Cardiac septum (tissue), 1 donor: ENCODE data around the gene ZNF653. TPM values are rescaled to one million over a fixed set of nuclear protein-coding genes. Genes with fewer than 3 reads are reported as not detected.
"Not testable (repeated sequence)": the region's sequence is repeated elsewhere in the genome, so short reads cannot be mapped to it uniquely, and the experiment has no call there.

ENCODE experiments used
- DNase-seq: peaks from one replicate; pipeline ENCODE4 v3.0.0-alpha.2; 2020; ENCODE audit warnings: low spot score
- intact Hi-C: fragments of 100-400 bp; cut with DNase I; formaldehyde crosslinking; loops from one replicate; pipeline ENCODE4 v1.14.0; 2022
- total RNA-seq: library from RNA; stranded (reverse); fragmentation: NEBNext Ultra II Directional; extraction: Animal tissue kit (Norgen Biotek cat#: 25700); gene quantifications from one replicate; pipeline ENCODE4 v1.2.1, GENCODE V29; 2021
- donor health status: DM: no; HTN: no; CAD: no.

ZNF653 gene
- total RNA-seq, 1 donor from 2014 or later: 5.3 TPM

DNA sequence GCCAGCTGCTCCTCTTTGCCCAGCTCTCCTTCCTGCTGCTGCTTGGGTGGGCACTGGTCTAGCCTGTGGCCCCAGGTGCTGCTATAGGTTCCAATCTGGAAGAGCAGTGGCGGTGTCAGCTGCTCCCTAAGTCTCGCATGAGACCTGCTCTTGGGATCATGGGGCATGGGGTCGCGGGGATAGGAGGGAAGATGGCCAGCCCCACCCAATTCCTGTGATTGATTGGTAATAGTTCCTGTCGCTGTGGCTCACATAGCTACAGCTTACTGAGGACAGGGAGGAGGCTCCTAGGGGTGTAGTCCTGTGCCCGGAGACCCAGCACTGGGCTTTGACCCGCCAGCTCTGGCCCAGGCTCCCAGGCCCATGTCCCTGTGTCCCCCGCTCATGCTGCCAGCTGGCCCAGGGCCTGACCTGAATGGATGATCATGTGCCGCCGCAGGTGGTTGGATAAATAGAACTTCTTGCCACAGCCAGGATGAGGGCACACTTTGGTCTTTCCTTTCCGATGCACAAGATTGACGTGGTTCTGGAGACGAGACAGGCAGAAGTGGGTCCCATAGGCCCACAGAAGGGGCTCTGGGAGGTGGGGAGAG is 20.3 kb downstream of the ZNF653 start:
- intact Hi-C loops: no loop called here
- no peak for DNase-seq

GRCh38 chr19:11483366-11484111 is 22.1 kb downstream of the ZNF653 start:
- DNase-seq: no peak
- intact Hi-C loops: loop anchor here (2.0 to 5.0 kb wide), 2 partner anchors 101 to 347 kb away; partner anchors contain the start of gene EPOR

GRCh38 chr19:11482384-11483050 is 23.1 kb downstream of the ZNF653 start:
- DNase-seq: peak; percentile 89
- intact Hi-C loops: loop anchor here (2.0 to 5.0 kb wide), 2 partner anchors 100 to 346 kb away; partner anchors contain the start of gene EPOR

DNA sequence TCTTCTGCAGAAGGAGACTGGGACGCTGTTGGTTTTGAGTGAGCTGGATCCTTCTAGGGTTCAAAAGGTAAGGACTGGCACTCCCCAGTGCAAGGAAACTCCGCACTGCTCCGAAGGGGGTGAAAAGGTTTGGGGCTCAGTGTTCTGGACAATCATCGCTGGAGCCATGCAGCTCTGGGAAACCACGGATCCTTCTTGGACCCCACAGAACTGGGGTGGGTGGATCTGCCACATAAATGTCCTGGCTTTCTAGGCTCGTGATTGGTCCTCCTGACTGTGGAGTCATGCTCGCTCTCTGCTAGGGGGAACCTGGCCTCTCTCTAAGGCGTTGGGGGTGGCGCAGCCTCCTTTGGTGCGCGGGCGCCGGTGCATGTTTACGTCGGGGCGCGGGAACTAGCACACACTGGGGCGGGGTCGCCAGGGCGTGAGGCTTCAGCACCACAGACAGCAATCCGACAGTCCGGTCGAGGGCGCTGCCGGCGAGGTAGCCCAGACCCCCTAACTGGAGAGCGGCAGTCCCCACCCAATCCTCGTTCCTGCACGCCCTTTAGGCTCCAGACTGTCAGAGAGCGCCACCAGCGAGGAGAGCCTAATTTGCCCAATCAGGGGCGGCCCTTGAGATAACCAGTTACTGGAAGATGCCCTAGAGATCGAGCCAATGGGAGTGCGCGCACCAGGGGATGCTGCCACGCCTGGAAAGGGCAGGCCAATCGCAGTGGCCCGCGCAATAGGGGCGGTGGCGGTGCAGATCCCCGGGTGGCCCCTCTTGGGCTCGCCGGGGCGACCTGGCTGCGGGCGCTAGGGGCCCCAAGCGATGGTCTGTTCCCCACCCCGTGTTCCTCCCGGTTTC is 23.9 kb downstream of the ZNF653 start:
- peak; percentile 81 for DNase-seq
- intact Hi-C loops: loop anchor here (2.0 to 5.0 kb wide), 2 partner anchors 99 to 345 kb away; partner anchors contain the start of gene EPOR

DNA sequence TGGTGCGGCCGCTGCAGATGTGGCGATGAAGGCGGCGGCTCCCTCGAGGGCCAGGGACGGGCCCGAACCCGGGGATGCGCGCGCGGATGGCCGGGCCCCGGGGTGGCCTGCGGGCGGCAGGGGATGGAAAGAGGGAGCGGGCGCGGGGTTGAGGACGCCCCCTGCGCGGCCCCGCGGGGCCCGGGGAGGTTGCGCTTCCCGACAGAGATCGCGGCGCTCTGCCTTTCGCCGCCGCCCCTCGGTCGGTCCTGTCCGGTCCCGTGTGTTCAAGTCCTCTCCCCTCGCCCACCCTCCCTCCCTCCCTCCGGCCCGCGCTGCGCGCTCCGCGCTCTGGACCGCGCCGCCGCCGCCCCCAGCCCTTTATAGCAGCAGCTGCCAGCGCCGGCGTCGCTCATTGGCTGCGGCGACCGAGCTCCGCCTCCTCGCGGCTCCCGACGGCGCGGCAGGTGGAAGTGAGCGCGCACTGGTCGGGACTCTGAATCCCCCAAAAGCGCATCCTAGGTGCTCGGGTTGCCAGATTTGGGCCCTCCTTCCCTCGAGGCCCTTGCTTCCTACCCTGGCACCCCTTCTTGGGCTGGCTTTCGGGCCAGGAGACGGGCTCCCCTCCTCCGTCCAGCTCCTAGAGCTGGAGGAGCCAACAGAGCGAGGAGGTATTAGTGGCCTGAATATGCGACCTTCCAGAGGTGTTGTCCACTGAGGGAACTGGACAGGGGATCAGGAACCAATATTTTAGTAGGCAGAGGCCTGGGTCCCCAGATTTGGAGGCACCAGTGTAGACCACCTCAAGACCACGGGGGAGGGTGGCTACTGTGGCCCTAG is 24.7 kb downstream of the ZNF653 start, which contains the start of gene ELAVL3:
Gene ELAVL3, minus strand, starts transcription at position 332 of the 819 bp plus-strand sequence. CDS start 438 bp downstream, outside the sequence.
- DNase-seq: no peak
- intact Hi-C loops: loop anchor here (5.0 kb wide), 1 partner anchor 99 kb away; the partner anchor contains the start of gene EPOR

DNA sequence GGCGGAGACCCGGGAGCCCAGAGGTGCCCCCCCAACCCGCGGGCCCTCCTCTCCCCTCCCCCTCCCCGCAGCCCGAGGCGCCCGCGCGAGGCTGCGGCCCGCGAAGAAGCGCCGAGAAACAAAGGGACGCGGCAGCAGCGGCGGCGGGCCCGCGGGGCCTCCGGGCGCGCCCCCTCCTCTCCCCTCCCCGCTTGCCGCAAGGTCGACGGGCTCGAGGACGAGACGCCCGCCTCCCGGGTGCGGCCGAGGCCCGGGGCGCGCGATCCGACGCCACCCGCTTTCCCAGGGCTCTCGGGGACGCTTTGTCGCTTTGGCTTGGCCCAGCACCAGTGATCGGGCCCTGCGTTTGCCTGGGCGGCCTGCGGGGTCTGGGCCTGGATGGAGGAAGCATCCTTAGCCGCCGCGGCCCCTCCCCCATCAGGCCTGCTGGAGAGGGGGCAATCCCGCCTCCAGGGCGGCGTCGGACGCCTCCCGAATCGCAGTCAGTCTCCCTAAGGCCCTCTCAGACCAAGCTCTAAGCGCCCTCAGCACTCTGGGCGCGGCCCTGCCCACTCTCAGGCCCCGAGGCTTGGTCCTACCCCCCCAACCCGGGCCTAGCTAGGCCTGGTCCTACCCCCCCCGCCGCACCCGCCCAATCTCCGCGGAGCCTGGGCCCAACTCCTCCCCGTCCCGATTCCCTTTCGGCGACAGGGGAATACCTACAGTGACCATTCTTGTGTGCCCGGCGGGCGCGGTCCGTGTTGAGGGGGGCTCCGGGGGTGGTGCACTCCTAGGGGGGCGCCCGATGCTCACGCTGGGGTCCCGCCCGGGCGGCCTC is 25.5 kb downstream of the ZNF653 start:
- intact Hi-C loops: loop anchor here (5.0 kb wide), 1 partner anchor 98 kb away; the partner anchor contains the start of gene EPOR
- no peak for DNase-seq

DNA sequence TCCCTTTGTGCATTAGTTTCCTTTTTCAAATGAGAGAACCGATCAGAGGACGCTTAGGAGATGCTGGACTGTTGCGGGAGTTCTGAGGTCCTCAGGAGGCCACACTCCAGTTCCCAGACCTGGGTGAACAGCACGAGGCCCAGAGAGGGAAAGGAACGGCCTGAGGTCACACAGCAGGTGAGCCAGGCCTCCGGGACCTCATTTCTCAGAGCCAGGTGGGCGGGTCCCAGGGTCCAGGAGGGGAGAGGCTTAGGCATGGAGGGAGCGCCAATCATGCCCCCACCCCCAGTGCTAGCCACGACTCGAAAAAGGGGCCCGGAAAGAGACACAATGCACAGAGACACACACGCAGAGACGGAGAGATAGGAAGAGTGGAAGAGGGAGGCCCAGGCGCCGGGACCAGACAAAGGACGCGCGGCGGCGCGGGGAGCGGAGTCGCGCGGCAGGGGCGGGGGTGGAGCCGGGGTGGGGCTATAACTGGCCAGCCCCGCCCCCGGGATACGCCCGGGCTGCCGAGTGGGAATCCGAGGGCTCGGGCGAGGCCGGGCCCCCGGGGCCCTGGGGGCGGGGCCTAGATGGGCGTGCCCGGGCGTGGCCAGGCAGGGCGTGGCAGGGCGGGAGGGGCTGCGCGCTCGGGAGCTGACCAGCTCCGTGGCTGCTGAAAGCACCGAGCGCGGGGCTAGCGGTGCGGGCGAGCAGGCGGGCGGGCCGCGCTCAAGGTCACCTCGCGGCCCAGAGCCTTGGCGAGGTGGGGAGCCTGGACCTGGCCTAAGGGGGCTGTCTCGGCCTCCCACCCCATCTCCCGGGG is 26.3 kb downstream of the ZNF653 start:
- no peak for DNase-seq
- intact Hi-C loops: no loop called here

- intact Hi-C loops: no loop called here
Observed at GRCh38 chr19:11478167-11479089, 27.2 kb downstream of the ZNF653 start.

DNA sequence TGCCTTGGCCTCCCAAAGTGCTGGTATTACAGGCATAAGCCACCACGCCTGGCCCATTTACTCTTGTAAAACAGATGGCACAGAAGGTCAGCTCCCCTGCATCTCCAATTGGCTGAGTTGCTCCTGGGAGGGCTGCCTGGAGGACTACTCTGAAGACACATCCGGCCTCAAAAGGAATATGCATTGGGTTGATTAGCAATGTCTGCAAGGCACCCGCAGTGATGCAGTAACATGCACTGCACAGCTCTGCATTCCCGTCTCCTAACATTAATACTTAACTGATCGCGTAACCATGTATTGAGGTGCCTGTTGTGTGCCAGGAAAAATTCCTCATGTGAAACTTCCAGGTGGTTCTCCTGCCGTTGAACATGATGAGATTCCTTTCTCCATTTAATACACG is 29.8 kb downstream of the ZNF653 start:
- DNase-seq: no peak
- intact Hi-C loops: no loop called here

More at GRCh38 chr19:11478167-11479089, 27.2 kb downstream of the ZNF653 start:
- no peak for DNase-seq

DNA sequence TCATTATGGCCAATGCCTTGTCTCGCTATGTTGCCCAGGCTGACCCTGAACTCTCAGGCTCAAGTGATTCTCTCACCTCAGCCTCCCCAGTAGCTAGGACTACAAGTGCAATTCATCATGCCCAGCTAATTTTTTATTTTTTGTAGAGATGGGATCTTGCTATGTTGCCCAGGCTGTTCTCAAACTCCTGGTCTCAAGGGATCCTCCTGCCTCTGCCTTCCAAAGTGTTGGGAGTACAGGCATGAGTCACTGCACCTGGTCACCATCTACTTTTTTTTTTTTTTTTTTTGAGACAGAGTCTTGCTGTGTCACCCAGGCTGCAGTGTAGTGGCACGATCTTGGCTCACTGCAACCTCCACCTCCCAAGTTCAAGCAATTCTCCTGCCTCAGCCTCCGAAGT is 30.3 kb downstream of the ZNF653 start:
- DNase-seq, intact Hi-C loops: not testable (repeated sequence)

GRCh38 chr19:11473725-11474124 is 31.9 kb downstream of the ZNF653 start:
- DNase-seq: no peak
- intact Hi-C loops: no loop called here

GRCh38 chr19:11468266-11468845 is 37.3 kb downstream of the ZNF653 start:
- intact Hi-C loops, DNase-seq: not testable (repeated sequence)

DNA sequence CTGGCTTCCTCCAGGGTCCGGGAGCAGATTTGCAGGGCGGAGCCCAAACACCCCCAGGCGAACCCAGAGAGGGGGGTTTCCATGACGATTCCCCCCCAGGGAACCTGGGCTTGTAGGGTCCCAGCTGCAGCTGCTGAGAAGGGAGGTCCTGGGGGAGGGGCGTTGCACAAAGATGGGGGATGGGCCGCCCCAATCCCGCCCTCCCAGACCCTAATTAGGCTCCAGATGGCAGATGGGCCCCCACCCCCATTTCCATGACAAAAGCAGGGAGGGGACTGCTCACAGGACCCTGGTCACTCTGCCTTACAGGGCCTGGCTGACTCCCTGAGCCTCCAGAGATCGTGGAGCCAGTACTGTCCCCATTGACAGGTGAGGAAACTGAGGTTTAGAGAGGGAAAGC is 40.0 kb downstream of the ZNF653 start:
- intact Hi-C loops: no loop called here
- no peak for DNase-seq

DNA sequence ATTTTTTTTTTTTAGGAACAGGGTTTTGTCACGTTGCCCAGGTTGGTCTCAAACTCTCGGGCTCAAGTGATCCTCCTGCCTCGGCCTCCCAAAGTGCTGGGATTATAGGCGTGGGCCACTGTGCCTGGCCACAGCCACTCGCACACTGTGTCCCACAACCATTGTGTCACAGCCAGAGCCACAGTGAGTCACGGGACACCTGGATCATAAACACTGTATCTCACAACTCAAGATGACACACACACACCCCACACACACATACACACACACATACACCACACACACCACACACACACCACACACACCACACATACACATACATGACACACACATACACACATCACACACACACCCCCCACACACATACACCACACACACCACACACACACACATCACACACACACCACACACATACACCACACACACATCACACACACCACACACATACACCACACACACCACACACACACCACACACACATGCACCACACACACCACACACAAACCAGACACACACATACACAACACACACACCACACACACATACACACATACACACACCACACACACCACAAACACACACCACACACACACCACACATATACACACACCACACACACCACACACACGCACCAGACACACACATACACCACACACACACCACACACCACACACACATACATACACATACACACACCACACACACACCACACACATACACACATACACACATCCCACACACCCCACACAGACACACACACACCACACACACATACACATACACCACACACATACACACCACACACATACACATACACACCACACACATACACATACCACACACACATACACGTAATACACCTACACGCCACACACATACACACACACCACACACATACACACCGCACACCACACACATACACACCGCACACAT is 41.0 kb downstream of the ZNF653 start:
- DNase-seq: no peak
- intact Hi-C loops: no loop called here
